BE2C (cell line): Measurements from ENCODE around the gene PIK3CD.

Experiments
- DNase-seq: peaks from one replicate; pipeline ENCODE4 v3.0.0-alpha.2; 2020
- H3K27me3 ChIP-seq: fragments of 250-450 bp; sonication (Bioruptor Pico); 2 replicates; pipeline ENCODE4 v1.5.1; 2020; ENCODE audit warnings: mild to moderate bottlenecking
- H3K36me3 ChIP-seq: fragments of 250-450 bp; sonication (Bioruptor Pico); 2 replicates; pipeline ENCODE4 v1.5.1; 2020; ENCODE audit warnings: mild to moderate bottlenecking
- H3K4me1 ChIP-seq: fragments of 250-450 bp; sonication (Bioruptor Pico); 2 replicates; pipeline ENCODE4 v1.5.1; 2020
- H3K4me3 ChIP-seq: 2 replicates; pipeline ENCODE4 v1.5.1; 2011; ENCODE audit warnings: low read depth, low read length
- H3K9me3 ChIP-seq: fragments of 250-450 bp; sonication (Bioruptor Pico); 2 replicates; pipeline ENCODE4 v1.5.1; 2020
- CTCF ChIP-seq: IDR thresholded peaks from 2 replicates; pipeline ENCODE4 v1.5.1; 2012; ENCODE audit warnings: mild to moderate bottlenecking, low read depth, low read length

The PIK3CD gene

GRCh38 chr1:9651220-9651564, 339 bp upstream of the PIK3CD start:
- DNase-seq, result no peak

GRCh38 chr1:9652379-9653209, 1.1 kb downstream of the PIK3CD start:
- H3K36me3 ChIP-seq, result no peaks in the 10 kb centered on the region
- H3K4me3 ChIP-seq, result no peak overlapping the region
- no peak for DNase-seq
- H3K4me1 ChIP-seq, result no peaks in the 10 kb centered on the region
- no peaks in the 10 kb centered on the region for H3K9me3 ChIP-seq
- peaks cover 20% of the 10 kb centered on the region for H3K27me3 ChIP-seq
- TF ChIP-seq CTCF, result no peak

More at GRCh38 chr1:9651220-9651564, 339 bp upstream of the PIK3CD start:
- H3K9me3 ChIP-seq, result no peaks in the 10 kb centered on the region
- no peak for TF ChIP-seq CTCF
- peaks cover 20% of the 10 kb centered on the region for H3K27me3 ChIP-seq
- no peaks in the 10 kb centered on the region for H3K4me1 ChIP-seq
- H3K4me3 ChIP-seq, result no peak overlapping the region
- H3K36me3 ChIP-seq, result no peaks in the 10 kb centered on the region

GRCh38 chr1:9653210-9653490, 1.6 kb downstream of the PIK3CD start:
- Histone ChIP-seq H3K4me1 (no peaks in the 10 kb centered on the region), H3K27me3 (peaks cover 20% of the 10 kb centered on the region), H3K4me3 (no peak overlapping the region)

GRCh38 chr1:9653491-9654050, 2.0 kb downstream of the PIK3CD start:
- no peak for DNase-seq
- no peak for TF ChIP-seq CTCF
- Histone ChIP-seq H3K4me1 (no peaks in the 10 kb centered on the region), H3K4me3 (no peak overlapping the region), H3K36me3 (no peaks in the 10 kb centered on the region), H3K27me3 (peaks cover 20% of the 10 kb centered on the region), H3K9me3 (no peaks in the 10 kb centered on the region)

More at GRCh38 chr1:9653210-9653490, 1.6 kb downstream of the PIK3CD start:
- TF ChIP-seq CTCF, result no peak
- DNase-seq, result no peak
- H3K36me3 ChIP-seq, result no peaks in the 10 kb centered on the region
- H3K9me3 ChIP-seq, result no peaks in the 10 kb centered on the region

GRCh38 chr1:9654051-9654833, 2.7 kb downstream of the PIK3CD start:
- peaks cover 20% of the 10 kb centered on the region for H3K27me3 ChIP-seq
- no peaks in the 10 kb centered on the region for H3K4me1 ChIP-seq
- DNase-seq, result no peak
- no peaks in the 10 kb centered on the region for H3K9me3 ChIP-seq
- no peak for TF ChIP-seq CTCF
- H3K36me3 ChIP-seq, result no peaks in the 10 kb centered on the region
- H3K4me3 ChIP-seq, result no peak overlapping the region
